NCI-H774 (cell line): ENCODE results near the gene NPEPPS.
A peak's percentile ranks its signal among the peaks of the same experiment; 100 is the strongest.
"Not testable (repeated sequence)": the region's sequence is repeated elsewhere in the genome, so short reads cannot be mapped to it uniquely, and the experiment has no call there.

Source experiments
- DNase-seq: peaks from one replicate; lab custom pipeline; 2025; lab: John Stamatoyannopoulos, UW

The NPEPPS gene

GRCh38 chr17:47561698-47562405, 30.9 kb downstream of the NPEPPS start:
- DNase-seq, result not testable (repeated sequence)

GRCh38 chr17:47562406-47562705, 31.4 kb downstream of the NPEPPS start:
- not testable (repeated sequence) for DNase-seq

- not testable (repeated sequence) for DNase-seq
These were observed 36.4 kb downstream of the NPEPPS start for GRCh38 chr17:47567261-47567660.

GRCh38 chr17:47572561-47572960, 41.7 kb downstream of the NPEPPS start:
- DNase-seq, result not testable (repeated sequence)

GRCh38 chr17:47582416-47582815, 51.5 kb downstream of the NPEPPS start:
- DNase-seq, result peak; percentile 34

GRCh38 chr17:47586378-47587055, 55.6 kb downstream of the NPEPPS start:
- DNase-seq, result not testable (repeated sequence)

- DNase-seq, result not testable (repeated sequence)
These were observed 62.6 kb downstream of the NPEPPS start for GRCh38 chr17:47593522-47593921.

GRCh38 chr17:47603830-47604597, 73.1 kb downstream of the NPEPPS start:
- no peak for DNase-seq

GRCh38 chr17:47604598-47604927, 73.7 kb downstream of the NPEPPS start:
- peak; percentile 93 for DNase-seq

GRCh38 chr17:47605011-47605410, 74.1 kb downstream of the NPEPPS start:
- DNase-seq, result no peak

GRCh38 chr17:47607481-47607880, 76.6 kb downstream of the NPEPPS start:
- no peak for DNase-seq

GRCh38 chr17:47611372-47612350, 80.8 kb downstream of the NPEPPS start:
- peak; percentile 92 for DNase-seq

- DNase-seq, result peak; percentile 66
These were observed 85.0 kb downstream of the NPEPPS start for GRCh38 chr17:47615766-47616424.

- DNase-seq, result no peak
These were observed 87.5 kb downstream of the NPEPPS start for GRCh38 chr17:47618410-47618809.

- DNase-seq, result no peak
These were observed 89.8 kb downstream of the NPEPPS start for GRCh38 chr17:47620503-47621245.

GRCh38 chr17:47621293-47622179, 90.6 kb downstream of the NPEPPS start:
- no peak for DNase-seq

GRCh38 chr17:47622180-47622549, 91.3 kb downstream of the NPEPPS start:
- DNase-seq, result no peak

GRCh38 chr17:47624727-47625068, 93.8 kb downstream of the NPEPPS start:
- no peak for DNase-seq

GRCh38 chr17:47628014-47628566, 97.2 kb downstream of the NPEPPS start:
- no peak for DNase-seq
